T47D (cell line): Measurements from ENCODE around the gene LIMS1.
A peak's percentile ranks its signal among the peaks of the same experiment; 100 is the strongest.
"Not testable (repeated sequence)": the region's sequence is repeated elsewhere in the genome, so short reads cannot be mapped to it uniquely, and the experiment has no call there.

Source experiments
- DNase-seq, 2 experiments: peaks; one replicate each; pipeline versions ENCODE4 v3.0.0 to v3.0.0-alpha.2; 2011 to 2012; ENCODE audit warnings: low read depth in 1 of 2, low spot score in 1 of 2
- JUND ChIP-seq: IDR thresholded peaks from 2 replicates; pipeline ENCODE4 v1.6.1; 2012; ENCODE audit warnings: low read depth
- in situ Hi-C: cut with HindIII; loops from 2 replicates; pipeline ENCODE4 v1.10.0; 2016; ENCODE audit warnings: low sequenced_read_pairs, low pct_unique_long_range_greater_than_20kb

The LIMS1 gene

DNA sequence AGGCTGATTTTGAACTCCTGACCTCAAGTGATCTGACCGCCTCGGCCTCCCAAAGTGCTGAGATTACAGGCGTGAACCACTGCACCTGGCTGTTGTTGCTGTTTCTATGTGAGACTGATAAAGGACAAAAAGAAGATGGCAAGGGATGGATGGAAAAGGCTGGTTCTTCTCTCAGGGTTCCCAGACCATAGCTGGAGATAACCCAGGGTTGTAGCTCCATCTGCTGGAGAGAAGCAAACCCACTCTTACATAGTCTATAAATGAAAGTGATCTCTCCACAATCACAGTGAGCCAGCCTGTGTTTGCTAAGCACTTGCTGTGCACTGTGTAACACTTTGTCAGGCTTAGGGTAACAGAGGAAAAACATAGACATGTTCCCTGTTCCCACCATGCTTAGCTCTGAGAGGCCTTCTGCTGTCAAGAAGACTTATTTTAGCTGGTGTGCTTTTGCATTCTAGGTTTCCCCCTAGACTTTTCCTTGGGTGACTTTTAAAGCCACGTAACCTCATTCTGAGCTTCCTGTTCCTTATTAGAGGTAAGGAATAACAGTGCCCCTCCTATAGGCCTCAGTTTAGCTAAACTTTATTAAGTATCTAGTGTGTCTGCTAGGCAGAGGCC is 49.7 kb downstream of the LIMS1 start:
- TF ChIP-seq JUND = no peak
- in situ Hi-C loops = no loop called here
- peak; percentile 38 to 79 for DNase-seq

DNA sequence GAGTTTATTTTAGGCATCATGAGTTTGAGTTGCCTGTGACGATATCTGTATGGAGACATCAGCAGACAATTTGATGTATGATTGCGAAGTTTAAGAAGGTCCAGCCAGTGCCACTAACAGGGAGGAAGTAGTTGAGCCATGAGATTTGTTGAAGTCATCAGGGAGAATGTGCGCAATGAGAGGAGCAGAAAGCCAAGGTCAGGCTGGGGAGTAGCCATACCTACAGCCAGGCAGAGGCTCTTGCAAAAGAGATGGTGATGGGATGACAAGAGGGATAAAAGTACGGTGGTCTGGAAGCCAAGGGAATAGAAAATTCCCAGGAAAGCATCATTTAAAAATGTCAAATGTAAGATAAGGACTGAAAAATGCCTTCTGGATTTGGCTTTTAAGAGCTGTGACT is 51.2 kb downstream of the LIMS1 start:
- no peak for DNase-seq
- in situ Hi-C loops = no loop called here
- no peak for TF ChIP-seq JUND

DNA sequence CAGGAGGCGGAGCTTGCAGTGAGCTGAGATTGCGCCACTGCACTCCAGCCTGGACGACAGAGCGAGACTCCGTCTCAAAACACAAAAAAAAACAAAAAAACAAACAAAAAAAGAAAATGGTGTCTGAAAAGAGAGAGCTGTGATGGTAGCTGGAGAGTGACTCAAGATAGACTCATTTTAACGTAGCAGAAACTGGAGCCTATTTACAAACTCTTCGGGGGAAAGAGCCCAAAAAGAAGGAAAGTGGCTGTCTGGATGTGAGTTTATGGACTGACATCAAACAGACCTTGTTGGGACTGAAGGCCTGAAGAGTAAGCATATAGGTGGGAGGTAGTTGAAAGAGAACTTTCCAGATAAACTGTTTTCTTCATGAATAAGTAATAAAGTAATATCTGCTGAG is 51.8 kb downstream of the LIMS1 start:
- no peak for TF ChIP-seq JUND
- in situ Hi-C loops = no loop called here
- DNase-seq = no peak

DNA sequence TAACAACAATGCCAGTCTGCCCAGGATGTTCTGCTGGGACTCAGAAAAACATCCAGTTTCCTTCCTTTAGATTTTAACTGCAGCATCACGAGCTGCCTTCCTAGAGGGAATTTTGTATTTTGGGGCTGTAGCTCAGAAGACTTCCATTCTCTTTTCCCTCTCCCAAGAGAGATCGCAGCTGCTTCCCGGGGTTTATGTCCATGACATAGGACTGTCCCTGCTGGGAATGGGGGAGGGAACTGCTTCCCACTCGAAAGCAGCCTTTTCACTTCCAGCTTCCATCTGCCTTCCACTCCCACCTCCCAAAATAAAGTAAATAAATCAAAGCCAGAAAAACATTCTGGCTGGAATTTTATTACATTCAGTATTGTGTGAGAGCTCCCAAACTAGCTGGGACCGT is 52.4 kb downstream of the LIMS1 start:
- TF ChIP-seq JUND = no peak
- no peak for DNase-seq

DNA sequence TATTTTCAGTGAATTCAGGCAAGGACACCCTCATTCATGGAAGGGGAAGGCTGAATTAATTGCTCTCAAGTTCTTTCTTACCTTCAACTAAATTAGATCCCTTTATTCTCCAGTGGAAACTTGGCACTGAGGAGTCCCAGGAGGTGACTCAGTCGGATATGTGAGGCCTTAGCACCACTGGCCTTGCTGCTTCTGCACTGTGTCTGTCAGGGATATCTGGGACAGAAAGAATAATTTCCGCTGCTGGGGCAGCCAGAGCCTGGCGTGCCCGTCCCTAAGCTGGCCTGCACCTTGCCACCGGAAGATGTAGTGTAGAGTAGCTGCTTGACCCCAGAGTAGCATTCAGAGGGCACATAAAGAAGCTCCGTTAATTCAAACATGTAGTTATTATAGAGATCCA is 53.4 kb downstream of the LIMS1 start:
- in situ Hi-C loops = no loop called here
- no peak for TF ChIP-seq JUND
- no peak for DNase-seq

More for the DNA sequence above, 52.4 kb downstream of the LIMS1 start:
- in situ Hi-C loops = no loop called here

DNA sequence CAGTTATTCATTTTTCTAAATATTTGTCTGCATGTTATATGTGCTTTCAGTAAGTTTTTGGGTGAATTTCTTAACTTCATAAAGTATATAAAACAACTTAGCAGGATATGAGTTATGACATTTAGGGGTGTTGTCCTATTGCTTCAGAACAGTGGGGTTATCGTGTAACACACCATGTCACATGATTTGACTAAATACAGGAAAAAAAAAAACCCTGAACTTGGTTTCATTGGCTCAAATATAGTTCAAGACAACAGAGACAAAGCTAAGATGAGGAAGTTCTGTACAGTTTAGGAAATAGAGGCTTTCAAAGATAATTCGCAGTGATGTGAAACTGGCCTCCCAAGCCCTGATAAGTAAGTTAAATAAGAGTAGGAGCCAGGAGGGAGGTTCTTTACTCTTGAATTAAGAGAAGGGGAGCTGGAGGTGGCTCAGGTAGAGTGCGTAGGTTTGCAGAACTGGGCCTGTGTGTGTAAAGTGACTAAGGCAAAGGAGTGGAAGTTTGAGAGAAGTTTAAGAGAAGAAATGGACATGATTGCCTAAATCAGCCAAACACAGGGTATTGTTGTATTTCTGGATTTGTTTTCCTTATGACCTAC is 53.9 kb downstream of the LIMS1 start:
- no peak for TF ChIP-seq JUND
- DNase-seq = no peak
- in situ Hi-C loops = no loop called here

DNA sequence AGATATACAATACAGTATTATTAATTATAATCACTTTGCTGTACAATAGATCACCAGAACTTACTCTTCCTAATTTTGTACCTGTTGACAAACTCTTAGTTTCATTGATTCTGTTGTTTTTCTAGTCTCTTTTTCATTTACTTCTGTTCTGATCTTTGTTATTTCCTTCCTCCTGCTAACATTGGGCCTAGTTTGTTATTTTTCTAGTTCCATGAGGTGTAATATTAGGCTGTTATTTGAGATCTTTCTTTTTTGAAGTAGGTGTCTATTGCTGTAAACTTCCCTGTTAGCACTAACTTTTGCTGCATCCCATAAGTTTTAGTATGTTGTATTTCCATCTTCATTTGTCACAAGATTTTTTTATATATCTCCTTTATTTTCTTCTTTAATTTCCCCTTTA is 55.1 kb downstream of the LIMS1 start:
- in situ Hi-C loops = no loop called here
- TF ChIP-seq JUND = no peak
- DNase-seq = no peak

DNA sequence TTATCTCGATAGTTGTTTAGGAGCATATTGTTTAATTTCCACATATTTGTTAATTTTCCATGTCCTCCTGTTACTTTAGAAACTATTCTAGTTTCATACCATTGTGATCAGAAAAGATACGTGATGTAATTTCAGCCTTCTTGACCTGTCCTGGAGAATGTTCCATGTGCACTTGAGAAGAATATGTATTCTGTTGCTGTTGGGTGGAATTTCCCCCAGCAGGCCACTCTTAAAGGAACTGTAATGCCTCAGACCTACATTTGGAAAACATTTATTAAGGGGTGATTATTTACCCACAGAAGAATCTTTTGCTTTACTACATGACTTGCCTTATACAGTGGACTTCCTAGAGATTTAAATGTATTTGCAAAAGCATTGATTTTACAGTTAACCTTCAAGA is 55.5 kb downstream of the LIMS1 start:
- in situ Hi-C loops = no loop called here
- no peak for TF ChIP-seq JUND
- no peak for DNase-seq

DNA sequence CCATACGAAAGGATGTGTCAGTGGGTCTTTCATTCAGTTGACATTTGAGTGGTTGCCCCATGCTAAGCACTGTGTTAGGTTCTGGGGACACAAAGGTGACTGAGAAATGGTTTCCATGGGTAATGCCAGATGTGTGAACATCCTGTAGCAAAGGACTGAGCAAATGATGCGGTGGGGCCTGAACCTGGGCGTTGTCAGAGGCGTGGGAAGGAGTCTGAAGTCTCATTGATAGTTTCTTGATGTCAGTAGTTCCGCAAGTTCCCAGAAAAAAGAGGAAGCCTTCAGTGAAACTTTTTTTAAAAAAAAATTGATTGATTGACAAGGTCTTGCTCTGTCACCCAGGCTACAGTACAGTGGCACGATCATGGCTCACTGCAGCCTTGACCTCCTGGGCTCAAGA is 56.9 kb downstream of the LIMS1 start:
- DNase-seq = no peak
- TF ChIP-seq JUND = no peak
- in situ Hi-C loops = no loop called here

DNA sequence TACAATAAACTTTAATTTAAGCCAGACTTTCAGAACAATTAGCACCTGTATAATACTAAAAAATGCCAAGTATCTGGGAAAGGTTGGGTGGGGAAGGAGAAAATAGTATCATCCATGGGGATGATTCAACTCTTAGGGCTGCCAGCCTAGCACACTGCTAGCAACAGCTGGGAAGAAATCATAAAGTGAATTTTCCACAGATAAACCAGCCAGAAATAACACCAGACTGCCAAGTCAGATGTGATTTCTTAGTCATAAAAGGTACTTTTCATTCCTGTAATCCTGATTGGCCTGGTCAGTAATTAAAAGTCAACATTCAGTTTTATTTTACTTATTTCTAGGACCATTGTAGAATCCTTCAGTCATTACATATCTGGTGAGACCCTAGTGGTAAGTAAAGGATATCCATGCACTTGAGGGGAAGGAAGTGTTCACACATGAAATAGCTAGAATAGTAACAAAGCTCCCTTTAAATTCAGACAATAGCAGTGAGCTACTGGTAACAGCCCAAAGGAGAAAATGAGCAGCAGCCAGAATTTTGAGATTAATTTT is 59.4 kb downstream of the LIMS1 start:
- TF ChIP-seq JUND = no peak
- in situ Hi-C loops = no loop called here
- DNase-seq = no peak

DNA sequence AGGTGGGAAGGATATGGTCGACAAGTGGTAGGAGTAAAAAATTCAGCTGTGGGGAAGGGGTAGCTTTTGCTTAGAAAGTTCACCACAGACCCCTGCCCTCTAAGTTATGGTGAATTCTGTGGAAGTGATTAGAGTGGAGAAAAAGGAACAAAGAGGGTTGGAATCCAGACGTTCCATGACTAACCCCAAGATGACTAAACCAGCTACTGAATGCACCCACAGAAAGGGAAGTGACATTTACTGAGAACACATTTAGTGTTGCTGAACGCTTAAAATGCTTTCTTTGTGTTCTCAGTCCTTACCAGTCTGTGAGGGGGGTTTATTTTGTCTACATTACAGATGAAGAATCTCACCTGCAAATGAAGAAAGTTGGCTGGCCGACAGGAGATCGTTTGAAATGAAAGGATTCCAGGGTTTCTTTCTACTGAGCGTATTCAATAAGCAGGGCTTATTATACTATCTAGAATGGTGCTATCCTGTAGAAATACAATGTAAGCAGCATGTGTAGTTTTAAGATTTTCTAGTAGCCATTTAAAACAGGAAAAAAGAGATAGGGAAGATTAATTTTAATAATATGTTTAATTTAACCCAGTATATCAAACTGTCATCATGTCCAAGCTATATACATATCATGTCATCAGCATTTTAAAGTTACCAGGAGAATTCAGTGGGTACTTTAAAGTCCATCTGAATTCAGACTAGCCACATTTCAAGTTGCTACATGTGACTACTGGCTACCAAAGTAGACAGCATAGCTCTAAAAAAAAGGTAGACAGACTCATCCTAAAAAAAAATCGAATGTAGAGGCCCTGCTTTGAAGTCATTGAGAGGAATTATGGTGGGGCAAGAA is 60.1 kb downstream of the LIMS1 start:
- in situ Hi-C loops = no loop called here
- no peak for DNase-seq
- no peak for TF ChIP-seq JUND

DNA sequence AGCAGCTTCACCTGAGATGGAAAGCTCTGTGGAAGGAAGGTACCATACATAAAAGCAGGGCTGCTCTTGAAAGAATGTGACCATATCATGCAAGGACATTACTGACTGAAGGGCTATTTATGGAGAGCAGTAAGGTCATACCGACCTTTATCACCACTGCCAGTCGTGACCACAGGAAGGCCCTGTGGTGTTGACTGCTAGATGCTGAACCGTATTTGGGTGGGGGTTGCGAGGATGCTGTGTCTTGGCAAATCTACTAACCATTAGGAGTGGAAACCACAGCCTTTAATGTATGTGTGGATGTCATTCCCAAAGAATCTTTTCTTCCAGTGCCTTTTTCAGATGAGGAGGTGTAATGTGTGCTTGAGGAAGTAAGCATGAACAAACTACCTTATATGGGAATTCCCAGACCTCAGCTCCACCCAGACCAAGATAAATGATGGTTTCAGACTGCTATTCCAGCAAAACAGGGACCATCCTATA is 60.8 kb downstream of the LIMS1 start:
- peak; percentile 36; the same call in 1 of the 2 replicates for TF ChIP-seq JUND
- in situ Hi-C loops = no loop called here
- DNase-seq = peak in 1 of 2 experiments; percentile 60

DNA sequence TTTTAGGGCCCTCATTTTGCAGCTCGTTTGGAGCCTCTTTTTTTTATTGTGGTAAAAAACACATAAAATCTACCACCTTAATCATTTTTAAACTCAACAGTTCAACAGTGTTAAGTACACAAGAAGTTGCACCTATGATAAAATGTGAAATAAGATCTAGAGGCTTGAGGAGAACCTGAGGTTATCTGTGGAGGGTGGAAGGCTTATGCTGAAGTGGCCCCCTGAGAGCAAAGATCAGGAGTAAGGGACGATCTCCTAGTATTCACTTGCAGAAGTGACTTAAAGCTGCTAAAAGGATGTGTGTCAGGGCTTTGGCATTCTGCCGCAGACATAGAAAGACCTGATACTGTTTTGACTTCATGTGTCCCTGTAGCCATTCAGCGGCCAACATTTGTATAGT is 61.5 kb downstream of the LIMS1 start:
- in situ Hi-C loops, DNase-seq: not testable (repeated sequence)

DNA sequence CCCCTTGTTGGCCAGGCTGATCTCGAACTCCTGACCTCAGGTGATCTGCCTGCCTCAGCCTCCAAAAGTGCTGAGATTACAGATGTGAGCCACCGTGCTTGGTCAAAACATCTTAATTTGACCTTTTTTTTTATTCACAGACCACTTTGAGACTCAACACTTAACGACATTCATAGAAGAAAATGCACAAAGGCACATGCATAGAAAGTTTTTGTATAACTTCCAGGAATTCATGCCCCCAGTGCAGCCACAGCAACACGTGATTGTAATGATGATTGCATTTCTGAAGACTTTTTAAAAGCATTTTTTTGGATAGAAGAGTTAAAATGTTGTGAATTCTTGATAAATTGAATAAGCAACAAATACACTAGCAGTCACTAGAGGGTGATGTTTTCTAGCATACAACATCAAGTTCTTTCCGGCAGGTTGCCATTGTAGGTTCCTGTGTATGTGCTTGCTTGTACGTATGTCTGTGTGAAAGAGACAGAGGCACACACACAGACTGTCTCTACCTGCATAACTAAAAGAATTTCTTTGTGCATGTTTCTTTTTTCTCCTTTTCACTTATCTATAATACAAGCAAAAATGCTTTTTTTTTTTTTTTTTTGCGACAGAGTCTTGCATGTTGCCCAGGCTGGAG is 63.0 kb downstream of the LIMS1 start:
- in situ Hi-C loops = not testable (repeated sequence)
- peak in 1 of 2 experiments; percentile 52 for DNase-seq

DNA sequence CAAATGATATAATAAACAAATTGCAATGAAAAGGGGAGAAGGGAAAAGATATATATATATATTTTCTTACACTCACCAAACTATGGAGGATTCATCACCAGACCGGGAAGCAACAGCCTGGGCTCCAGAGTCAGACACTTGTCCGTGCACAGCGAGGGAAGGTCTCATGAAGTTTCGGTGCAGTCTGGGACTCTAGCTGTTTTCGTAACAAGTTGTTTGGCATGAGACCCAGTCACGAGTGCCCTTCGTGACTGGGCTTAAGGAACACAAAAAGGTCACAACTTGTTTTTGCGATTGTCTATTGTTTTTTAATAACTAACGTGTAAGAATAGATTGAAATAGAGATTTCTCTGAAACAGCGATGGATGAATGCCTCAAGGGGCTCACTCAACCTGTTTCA is 66.9 kb downstream of the LIMS1 start:
- in situ Hi-C loops, DNase-seq: not testable (repeated sequence)
